Measurements from ENCODE around the gene MYCBP2. TPM values are rescaled to one million over a fixed set of nuclear protein-coding genes. Genes with fewer than 3 reads are reported as not detected.
"Not testable (repeated sequence)": the region's sequence is repeated elsewhere in the genome, so short reads cannot be mapped to it uniquely, and the experiment has no call there.

The MYCBP2 gene
- total RNA-seq, 4 donors from 2014 or later, result 42.4 to 262 (median 71.0) TPM

- TF ChIP-seq POLR2A (IDR thresholded peaks at IDR 0.05) (no peak), CTCF (IDR thresholded peaks at IDR 0.05) (no peak)
- Histone ChIP-seq H3K4me3 (no peak overlapping the region), H3K36me3 (peaks cover 0 to 33% (median 0%) of the 10 kb centered on the region in 3 donors), H3K4me1 (no peaks in the 10 kb centered on the region), H3K9me3 (no peaks in the 10 kb centered on the region), H3K27ac (no peak overlapping the region), H3K27me3 (no peaks in the 10 kb centered on the region)
- no peak for DNase-seq
These were observed 107.5 kb downstream of the MYCBP2 start for GRCh38 chr13:77219401-77219800.

- Histone ChIP-seq H3K9me3 (no peaks in the 10 kb centered on the region), H3K27me3 (no peaks in the 10 kb centered on the region), H3K4me1 (no peaks in the 10 kb centered on the region), H3K4me3 (no peak overlapping the region), H3K36me3 (peaks cover 0 to 44% (median 0%) of the 10 kb centered on the region in 3 donors), H3K27ac (no peak overlapping the region)
- no peak for DNase-seq
- TF ChIP-seq POLR2A (IDR thresholded peaks at IDR 0.05), result no peak
- TF ChIP-seq CTCF (IDR thresholded peaks at IDR 0.05), result no peak
These were observed 108.6 kb downstream of the MYCBP2 start for GRCh38 chr13:77218274-77218673.

GRCh38 chr13:77215543-77215942 lies 111.4 kb downstream of the MYCBP2 start:
- Histone ChIP-seq H3K4me3 (no peak overlapping the region), H3K36me3 (peaks cover 0 to 54% (median 0%) of the 10 kb centered on the region in 3 donors), H3K27me3 (no peaks in the 10 kb centered on the region), H3K27ac (no peak overlapping the region), H3K9me3 (no peaks in the 10 kb centered on the region), H3K4me1 (no peaks in the 10 kb centered on the region)
- no peak for DNase-seq
- TF ChIP-seq POLR2A (IDR thresholded peaks at IDR 0.05) (no peak), CTCF (IDR thresholded peaks at IDR 0.05) (no peak)

- Histone ChIP-seq H3K4me3 (no peak overlapping the region), H3K27ac (no peak overlapping the region), H3K9me3 (no peaks in the 10 kb centered on the region), H3K36me3 (peaks cover 0 to 66% (median 0%) of the 10 kb centered on the region in 3 donors), H3K4me1 (no peaks in the 10 kb centered on the region), H3K27me3 (no peaks in the 10 kb centered on the region)
- no peak for TF ChIP-seq CTCF (IDR thresholded peaks at IDR 0.05)
- no peak for TF ChIP-seq POLR2A (IDR thresholded peaks at IDR 0.05)
- DNase-seq, result no peak
These were observed 113.2 kb downstream of the MYCBP2 start for GRCh38 chr13:77213644-77214043.

GRCh38 chr13:77207943-77208342 lies 119.0 kb downstream of the MYCBP2 start:
- DNase-seq, result no peak
- peaks cover 0 to 37% (median 0%) of the 10 kb centered on the region in 3 donors for H3K36me3 ChIP-seq
- H3K4me3 ChIP-seq, result no peak overlapping the region
- no peaks in the 10 kb centered on the region for H3K27me3 ChIP-seq
- TF ChIP-seq CTCF (IDR thresholded peaks at IDR 0.05) (no peak), POLR2A (IDR thresholded peaks at IDR 0.05) (no peak)
- H3K27ac ChIP-seq, result no peak overlapping the region
- no peaks in the 10 kb centered on the region for H3K9me3 ChIP-seq
- H3K4me1 ChIP-seq, result no peaks in the 10 kb centered on the region

GRCh38 chr13:77198995-77199394 lies 127.9 kb downstream of the MYCBP2 start:
- not testable (repeated sequence) for H3K4me3 ChIP-seq, H3K27me3 ChIP-seq, H3K27ac ChIP-seq, H3K4me1 ChIP-seq, H3K9me3 ChIP-seq, DNase-seq, H3K36me3 ChIP-seq
